GM19438 (cell line): ENCODE results near the gene MAGOHB.
"Not testable (repeated sequence)": the region's sequence is repeated elsewhere in the genome, so short reads cannot be mapped to it uniquely, and the experiment has no call there.

Source experiments
- ATAC-seq: cut with Tn5 transposase; IDR thresholded peaks from one replicate; pipeline ENCODE4 v1.9.1; 2021; ENCODE audit warnings: low read depth; ENCODE audit not compliant: unreplicated experiment

MAGOHB gene

GRCh38 chr12:10613349-10614055 is at the start of gene MAGOHB:
Gene MAGOHB (minus strand): TSS chr12:10613609. CDS start chr12:10613532, 77 bp downstream.
- peak; percentile 98 for ATAC-seq

GRCh38 chr12:10661338-10661737 is 47.9 kb upstream of the MAGOHB start:
- ATAC-seq = no peak

- ATAC-seq = no peak
These were observed 40.6 kb upstream of the MAGOHB start for GRCh38 chr12:10654003-10654402.

GRCh38 chr12:10652192-10652591 is 38.8 kb upstream of the MAGOHB start:
- ATAC-seq = no peak

- not testable (repeated sequence) for ATAC-seq
These were observed 33.2 kb upstream of the MAGOHB start for GRCh38 chr12:10646576-10646975.

DNA sequence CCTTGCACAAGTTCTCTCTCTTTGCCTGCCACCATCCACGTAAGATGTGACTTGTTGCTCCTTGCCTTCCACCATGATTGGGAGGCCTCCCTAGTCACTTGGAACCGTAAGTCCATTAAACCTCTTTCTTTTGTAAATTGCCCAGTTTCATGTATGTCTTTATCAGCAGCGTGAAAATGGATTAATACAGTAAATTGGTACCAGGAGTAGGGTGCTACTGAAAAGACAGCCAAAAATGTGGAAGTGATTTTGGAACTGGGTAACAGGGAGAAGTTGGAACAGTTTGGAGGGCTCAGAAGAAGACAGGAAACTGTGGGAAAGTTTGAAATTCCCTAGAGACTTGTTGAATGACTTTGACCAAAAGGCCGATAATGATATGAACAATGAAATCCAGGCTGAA is 32.5 kb upstream of the MAGOHB start:
- no peak for ATAC-seq

DNA sequence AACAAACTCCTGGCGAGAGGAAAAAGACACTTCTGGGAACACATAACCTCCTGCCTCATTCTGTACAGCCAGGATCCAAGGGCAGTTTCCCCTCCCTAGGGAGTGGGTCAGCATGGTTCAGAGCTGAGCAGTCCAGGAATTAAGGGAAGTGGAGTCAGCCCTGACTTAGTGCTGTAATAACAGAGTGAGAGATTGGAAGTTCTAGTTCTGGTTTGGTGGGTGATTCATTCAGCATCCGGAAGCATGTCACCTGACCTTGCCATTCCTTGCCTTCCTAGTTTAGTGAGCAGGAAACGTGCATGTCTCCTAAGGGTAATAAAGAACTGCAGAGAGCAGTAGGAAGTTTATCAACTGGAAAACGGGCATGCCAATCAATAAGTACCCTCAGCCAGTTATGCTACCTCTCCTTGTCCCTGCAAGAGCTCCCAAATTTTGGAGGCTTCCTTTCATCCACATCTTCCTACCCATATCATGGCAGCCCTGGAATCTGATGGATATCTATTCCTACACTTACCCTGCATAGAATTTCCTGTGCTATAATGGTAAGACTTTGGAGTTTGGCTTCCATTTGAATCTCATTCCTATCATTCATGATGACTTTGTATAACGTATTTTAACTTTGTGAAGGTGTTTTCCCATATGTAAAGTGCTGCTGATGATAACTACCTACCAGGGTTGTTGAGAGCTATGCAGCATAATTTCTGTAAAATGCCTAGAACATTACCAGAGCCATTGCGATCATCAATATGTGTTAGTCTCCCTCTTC is 28.5 kb upstream of the MAGOHB start:
- ATAC-seq = no peak

DNA sequence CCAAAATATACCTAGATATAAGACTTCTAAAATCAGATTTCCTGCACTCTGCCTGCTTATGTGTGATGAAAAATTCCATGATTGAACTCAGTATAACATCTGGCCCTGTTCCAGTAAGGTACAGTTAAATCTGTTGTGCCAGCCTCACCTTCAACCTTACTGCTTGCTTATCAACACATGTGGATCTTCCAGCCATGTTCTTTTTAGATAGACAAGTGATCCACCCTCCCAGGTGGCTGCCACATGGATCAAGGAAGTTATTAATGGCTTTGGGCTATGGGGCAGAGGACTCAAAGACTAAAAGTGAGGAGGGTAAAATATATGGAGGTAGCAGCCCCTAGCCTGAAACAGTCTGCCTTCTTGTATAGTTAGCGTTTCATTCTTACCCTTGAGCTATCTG is 25.3 kb upstream of the MAGOHB start:
- ATAC-seq = no peak

GRCh38 chr12:10636611-10637010 is 23.2 kb upstream of the MAGOHB start:
- no peak for ATAC-seq

GRCh38 chr12:10636124-10636523 is 22.7 kb upstream of the MAGOHB start:
- ATAC-seq = no peak

DNA sequence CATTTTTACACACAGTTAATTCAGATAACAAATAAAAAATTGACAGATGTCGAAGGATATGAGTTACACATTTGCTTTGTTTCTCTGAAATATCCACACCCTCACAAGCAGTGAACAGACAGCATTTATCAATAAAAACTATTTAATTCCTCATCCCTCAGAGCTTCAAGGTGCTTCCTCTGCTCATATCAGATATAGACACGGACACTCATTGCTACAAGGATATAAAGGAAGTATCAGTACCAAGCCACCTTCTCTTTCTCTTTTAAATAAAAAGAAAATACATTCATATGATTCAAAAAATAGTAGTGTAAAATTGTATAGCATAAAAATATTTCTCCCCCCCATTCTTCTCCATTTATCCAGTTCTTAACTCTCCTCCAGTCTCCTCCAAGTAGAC is 21.9 kb upstream of the MAGOHB start:
- ATAC-seq = no peak

GRCh38 chr12:10634427-10634826 is 21.0 kb upstream of the MAGOHB start:
- ATAC-seq = no peak

GRCh38 chr12:10633541-10633940 is 20.1 kb upstream of the MAGOHB start:
- ATAC-seq = no peak

- no peak for ATAC-seq
These were observed 18.8 kb upstream of the MAGOHB start for GRCh38 chr12:10632226-10632625.

- no peak for ATAC-seq
These were observed 11.2 kb upstream of the MAGOHB start for GRCh38 chr12:10624605-10625004.

GRCh38 chr12:10623131-10623530 is 9.7 kb upstream of the MAGOHB start:
- ATAC-seq = no peak

- ATAC-seq = no peak
These were observed 7.9 kb upstream of the MAGOHB start for GRCh38 chr12:10621278-10621677.

DNA sequence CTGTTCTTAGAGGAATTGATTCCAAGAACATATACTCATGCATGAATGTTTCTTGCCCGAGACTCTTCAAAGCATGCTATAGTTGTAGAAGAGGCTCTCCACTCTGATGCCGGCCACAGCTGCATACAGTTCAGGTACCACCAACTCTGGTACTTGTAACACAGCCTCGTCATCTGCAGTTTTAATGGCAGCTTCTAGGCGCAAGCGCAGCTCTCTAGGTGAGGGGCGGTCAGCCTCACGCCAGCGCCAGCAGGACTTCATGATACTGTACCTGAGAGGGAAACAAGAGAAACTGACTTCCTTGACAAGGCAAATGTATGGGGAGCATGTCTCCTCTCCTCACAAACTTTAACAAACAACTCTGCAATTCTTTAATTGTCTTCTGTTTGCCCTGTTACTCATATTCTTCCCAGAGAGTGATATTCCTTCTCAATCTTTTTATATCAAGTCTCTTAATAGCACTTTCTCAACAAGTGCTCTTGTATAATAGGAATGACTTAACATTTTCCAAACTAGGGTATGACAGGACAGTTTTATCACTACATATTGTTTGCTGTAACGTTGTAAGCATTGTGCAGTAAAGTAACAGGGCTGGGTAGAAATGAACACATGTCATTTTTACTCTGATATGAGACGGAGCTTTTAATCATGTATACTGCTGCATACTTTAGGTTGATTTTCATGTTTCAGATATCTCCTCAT is 6.8 kb upstream of the MAGOHB start:
- ATAC-seq = no peak

DNA sequence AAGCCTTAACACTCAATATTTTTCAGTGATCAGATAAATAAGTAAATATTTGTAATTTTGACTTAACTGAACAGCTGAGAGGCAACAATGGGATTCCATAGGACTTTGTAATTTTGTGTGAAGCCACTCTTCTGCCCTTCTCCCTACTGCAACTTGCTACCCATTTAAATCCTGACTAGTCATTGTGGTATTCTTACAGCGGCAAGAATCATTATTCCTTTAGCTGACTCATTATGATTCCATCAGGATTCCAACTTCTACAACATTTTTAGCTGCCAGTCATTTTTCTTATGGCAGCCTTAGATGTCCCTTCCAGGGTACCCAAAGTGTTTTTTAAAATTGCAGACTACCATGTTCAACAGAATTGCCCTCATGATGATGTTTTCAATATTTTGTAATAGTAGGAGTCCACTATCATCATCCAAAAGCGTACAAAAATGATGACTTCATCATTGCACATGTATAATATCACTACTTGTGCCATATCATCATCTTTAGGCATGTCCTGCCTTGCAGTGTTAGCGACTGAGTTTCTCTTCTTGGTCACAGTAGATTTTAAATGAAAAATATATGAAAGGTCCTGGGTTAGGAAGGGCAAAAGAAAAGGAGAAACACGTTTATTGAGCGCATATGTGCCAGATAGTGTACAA is 5.1 kb upstream of the MAGOHB start:
- ATAC-seq = no peak

- ATAC-seq = no peak
These were observed 4.5 kb upstream of the MAGOHB start for GRCh38 chr12:10617863-10618262.

DNA sequence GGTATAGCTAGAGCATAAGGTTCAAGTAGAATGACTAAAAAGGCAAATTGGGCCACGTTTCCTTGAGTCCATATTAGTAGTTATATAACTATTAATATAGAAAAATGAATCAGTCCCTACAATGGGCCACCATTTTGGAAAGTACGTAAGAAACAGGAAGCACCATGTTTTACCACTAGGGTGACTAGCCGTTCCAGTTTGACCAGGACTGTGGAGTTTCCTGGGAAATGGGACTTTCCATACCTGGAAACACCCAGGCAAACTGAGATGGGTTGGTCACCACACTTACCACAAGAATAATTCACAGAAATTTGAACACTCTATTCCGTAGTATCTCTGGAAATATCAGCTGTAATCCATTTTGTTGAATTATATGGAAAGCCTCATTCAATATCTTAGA is 2.1 kb upstream of the MAGOHB start:
- ATAC-seq = no peak
